ENCODE measurements around the gene CORO2A. TPM values are rescaled to one million over a fixed set of nuclear protein-coding genes. Genes with fewer than 3 reads are reported as not detected.
A peak's percentile ranks its signal among the peaks of the same experiment; 100 is the strongest.

CORO2A gene
- total and polyA plus RNA-seq, 2 of the 13 experiments (the other 11 are each of a cell fraction or from before 2014, with no cell fraction given): 14.4 to 15.3 TPM

- TF ChIP-seq HOMEZ (CRISPR knock-in tag; IDR thresholded peaks at IDR 0.05; ENCODE audit: low read depth): peak; percentile 25; the same call in 1 of the 2 replicates
- TF ChIP-seq ATF2 (CRISPR knock-in tag; IDR thresholded peaks at IDR 0.05): 0 out of 2 replicates have a peak, but pooled peaks have one; percentile 25
- peak; percentile 81 for TF ChIP-seq HDAC2 (CRISPR knock-in tag; IDR thresholded peaks at IDR 0.05)
- TF ChIP-seq ZNF574 (CRISPR knock-in tag; IDR thresholded peaks at IDR 0.05): peak; percentile 31; the same call in 1 of the 2 replicates
- peak; percentile 66; the same call in 1 of the 2 replicates for TF ChIP-seq ZNF503 (CRISPR knock-in tag; IDR thresholded peaks at IDR 0.05)
- 0 out of 2 replicates have a peak, but pooled peaks have one; percentile 40 for TF ChIP-seq ZSCAN25 (CRISPR knock-in tag; IDR thresholded peaks at IDR 0.05)
- peak; percentile 25; the same call in 1 of the 2 replicates for TF ChIP-seq HIC2 (CRISPR knock-in tag; IDR thresholded peaks at IDR 0.05; ENCODE audit: low read depth)
- TF ChIP-seq ZNF292 (CRISPR knock-in tag; IDR thresholded peaks at IDR 0.05; ENCODE audit: borderline replicate concordance, low read depth): peak; percentile 38; the same call in 1 of the 2 replicates
- TF ChIP-seq, protein P1, sequence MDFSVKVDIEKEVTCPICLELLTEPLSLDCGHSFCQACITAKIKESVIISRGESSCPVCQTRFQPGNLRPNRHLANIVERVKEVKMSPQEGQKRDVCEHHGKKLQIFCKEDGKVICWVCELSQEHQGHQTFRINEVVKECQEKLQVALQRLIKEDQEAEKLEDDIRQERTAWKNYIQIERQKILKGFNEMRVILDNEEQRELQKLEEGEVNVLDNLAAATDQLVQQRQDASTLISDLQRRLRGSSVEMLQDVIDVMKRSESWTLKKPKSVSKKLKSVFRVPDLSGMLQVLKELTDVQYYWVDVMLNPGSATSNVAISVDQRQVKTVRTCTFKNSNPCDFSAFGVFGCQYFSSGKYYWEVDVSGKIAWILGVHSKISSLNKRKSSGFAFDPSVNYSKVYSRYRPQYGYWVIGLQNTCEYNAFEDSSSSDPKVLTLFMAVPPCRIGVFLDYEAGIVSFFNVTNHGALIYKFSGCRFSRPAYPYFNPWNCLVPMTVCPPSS (IDR thresholded peaks at IDR 0.05): no peak
- TF ChIP-seq WIZ (CRISPR knock-in tag; IDR thresholded peaks at IDR 0.05): no peak
- peak; percentile 56; the same call in 1 of the 2 replicates for TF ChIP-seq ZNF263 (CRISPR knock-in tag; IDR thresholded peaks at IDR 0.05)
- TF ChIP-seq NR2F1 (CRISPR knock-in tag; IDR thresholded peaks at IDR 0.05): peak; percentile 62 to 67; a peak in 3 of 4 replicates
- TF ChIP-seq HNF1B (CRISPR knock-in tag; IDR thresholded peaks at IDR 0.05): peak; percentile 54; the same call in 1 of the 2 replicates
- TF ChIP-seq PITX1 (CRISPR knock-in tag; IDR thresholded peaks at IDR 0.05): peak; percentile 59; the same call in 1 of the 2 replicates
Observed at GRCh38 chr9:98175028-98175569, 17.3 kb downstream of the CORO2A start (continued).

All from HepG2 (cell line).